Smooth muscle cell (in vitro differentiated cells): Measurements from ENCODE around the gene LCOR. TPM values are rescaled to one million over a fixed set of nuclear protein-coding genes. Genes with fewer than 3 reads are reported as not detected.

Experiments used
- DNase-seq: peaks from one replicate; lab custom pipeline; 2025; ENCODE audit not compliant: unreplicated experiment; lab: John Stamatoyannopoulos, UW
- H2AFZ ChIP-seq: fragments of 200-600 bp; sonication (generic); 2 replicates; pipeline ENCODE4 v1.6.0; 2016; ENCODE audit warnings: antibody characterized with exemption, low read depth, mild to moderate bottlenecking
- H3F3A ChIP-seq: fragments of 200-600 bp; sonication (generic); 2 replicates; pipeline ENCODE4 v1.6.0; 2017; ENCODE audit warnings: antibody characterized with exemption, low read depth
- H3K27ac ChIP-seq: fragments of 200-600 bp; sonication (generic); 2 replicates; pipeline ENCODE4 v1.5.1; 2016; ENCODE audit warnings: low read depth, mild to moderate bottlenecking
- H3K27me3 ChIP-seq: fragments of 200-600 bp; sonication (generic); 2 replicates; pipeline ENCODE4 v1.6.1; 2016; ENCODE audit warnings: low read depth, mild to moderate bottlenecking
- H3K36me3 ChIP-seq: fragments of 200-600 bp; sonication (generic); 2 replicates; pipeline ENCODE4 v1.5.1; 2016; ENCODE audit warnings: low read depth
- H3K4me1 ChIP-seq: fragments of 200-600 bp; sonication (generic); 2 replicates; pipeline ENCODE4 v1.5.1; 2016; ENCODE audit warnings: low read depth
- H3K4me2 ChIP-seq: fragments of 200-600 bp; sonication (generic); 2 replicates; pipeline ENCODE4 v1.6.0; 2016; ENCODE audit warnings: mild to moderate bottlenecking
- H3K4me3 ChIP-seq: fragments of 200-600 bp; sonication (generic); 2 replicates; pipeline ENCODE4 v1.5.1; 2016; ENCODE audit warnings: mild to moderate bottlenecking
- H3K79me2 ChIP-seq: fragments of 200-600 bp; sonication (generic); 2 replicates; pipeline ENCODE4 v1.6.0; 2016; ENCODE audit warnings: low read depth, mild to moderate bottlenecking
- H3K9ac ChIP-seq: fragments of 200-600 bp; sonication (generic); 2 replicates; pipeline ENCODE4 v1.6.0; 2016; ENCODE audit warnings: low read depth
- H3K9me3 ChIP-seq: fragments of 200-600 bp; sonication (generic); replicated peaks from 2 replicates; pipeline ENCODE4 v1.5.1; 2016; ENCODE audit warnings: low read depth
- H4K20me1 ChIP-seq: fragments of 200-600 bp; sonication (generic); 2 replicates; pipeline ENCODE4 v1.6.0; 2016; ENCODE audit warnings: low read depth
- CTCF ChIP-seq: fragments of 200-600 bp; sonication (generic); IDR thresholded peaks from 2 replicates; pipeline ENCODE4 v1.5.1; 2017; ENCODE audit warnings: borderline replicate concordance, mild to moderate bottlenecking, antibody characterized with exemption; ENCODE audit not compliant: insufficient read depth, poor library complexity, severe bottlenecking
- WGBS: methylation state at CpG from one replicate; pipeline ENCODE4 v1.1.7; 2016; ENCODE audit warnings: low lambda C conversion rate; 5-methylcytosine and 5-hydroxymethylcytosine counted together
- polyA plus RNA-seq: library from polyadenylated mRNA; unstranded; fragments of >200 nt; fragmentation: Nextera tagmentation; extraction: Ambion mirVana; gene quantifications from 2 replicates; pipeline ENCODE4 v1.2.1, GENCODE V29; 2016
- total RNA-seq: library from RNA; depleted of rRNA; stranded (reverse); fragments of >200 nt; gene quantifications from 2 replicates; pipeline ENCODE4 v1.2.3, GENCODE V29; 2014

The LCOR gene
- total and polyA plus RNA-seq, 2 experiments from 2014 or later, result 10.6 to 27.8 TPM

- Histone ChIP-seq H3K4me1 (no peaks in the 10 kb centered on the region), H3K9me3 (no peaks in the 10 kb centered on the region), H3K27me3 (no peaks in the 10 kb centered on the region), H3K79me2 (no peaks in the 10 kb centered on the region), H3K9ac (no peak overlapping the region), H3F3A (no peaks in the 10 kb centered on the region), H4K20me1 (no peaks in the 10 kb centered on the region), H3K4me2 (no peak overlapping the region), H3K36me3 (no peaks in the 10 kb centered on the region), H3K4me3 (no peak overlapping the region), H2AFZ (no peak overlapping the region), H3K27ac (no peak overlapping the region)
- WGBS, result 90% methylated on average over 3 of the region's 3 CpGs
- TF ChIP-seq CTCF, result no peak
- no peak for DNase-seq
These were observed 196.7 kb downstream of the LCOR start for GRCh38 chr10:97028832-97029178.

GRCh38 chr10:97029271-97029670 lies 197.2 kb downstream of the LCOR start:
- no peak for TF ChIP-seq CTCF
- 70% methylated on average over 3 of the region's 3 CpGs for WGBS

GRCh38 chr10:97030894-97031293 lies 198.8 kb downstream of the LCOR start:
- Histone ChIP-seq H3K79me2 (no peaks in the 10 kb centered on the region), H3K4me3 (no peak overlapping the region), H4K20me1 (no peaks in the 10 kb centered on the region), H3K9ac (no peak overlapping the region), H3K9me3 (no peaks in the 10 kb centered on the region), H2AFZ (no peak overlapping the region), H3K4me1 (no peaks in the 10 kb centered on the region), H3K27me3 (no peaks in the 10 kb centered on the region), H3F3A (no peaks in the 10 kb centered on the region), H3K36me3 (no peaks in the 10 kb centered on the region), H3K27ac (no peak overlapping the region), H3K4me2 (no peak overlapping the region)
- DNase-seq, result no peak
- TF ChIP-seq CTCF, result no peak
- 40% methylated on average over 6 of the region's 6 CpGs for WGBS

More at GRCh38 chr10:97029271-97029670, 197.2 kb downstream of the LCOR start:
- Histone ChIP-seq H3F3A (no peaks in the 10 kb centered on the region), H3K4me1 (no peaks in the 10 kb centered on the region), H3K27ac (no peak overlapping the region), H3K36me3 (no peaks in the 10 kb centered on the region), H3K79me2 (no peaks in the 10 kb centered on the region), H2AFZ (no peak overlapping the region), H3K27me3 (no peaks in the 10 kb centered on the region), H3K4me3 (no peak overlapping the region), H3K9ac (no peak overlapping the region), H3K4me2 (no peak overlapping the region), H3K9me3 (no peaks in the 10 kb centered on the region), H4K20me1 (no peaks in the 10 kb centered on the region)
- DNase-seq, result no peak

GRCh38 chr10:97031459-97031858 lies 199.4 kb downstream of the LCOR start:
- Histone ChIP-seq H3K9ac (no peak overlapping the region), H3K4me3 (no peak overlapping the region), H3K4me2 (no peak overlapping the region), H3K27ac (no peak overlapping the region), H2AFZ (no peak overlapping the region), H3K36me3 (no peaks in the 10 kb centered on the region), H3K9me3 (no peaks in the 10 kb centered on the region), H4K20me1 (no peaks in the 10 kb centered on the region), H3K4me1 (no peaks in the 10 kb centered on the region), H3K79me2 (no peaks in the 10 kb centered on the region), H3F3A (no peaks in the 10 kb centered on the region), H3K27me3 (no peaks in the 10 kb centered on the region)
- WGBS, result 93% methylated on average over 7 of the region's 11 CpGs
- no peak for TF ChIP-seq CTCF
- no peak for DNase-seq
